Adrenal gland (tissue), 12 donors: Measurements from ENCODE around the gene EFNA2. TPM values are rescaled to one million over a fixed set of nuclear protein-coding genes. Genes with fewer than 3 reads are reported as not detected.

Experiments
- DNase-seq, 7 donors: peaks; one replicate each; pipeline ENCODE4 v3.0.0-alpha.2; 2019 to 2020
- H3K27ac ChIP-seq, 5 donors: fragments of 200-600 bp; sonication (generic) in 4 of 5; 1 replicate in 3 of 5; 2 replicates in 2 of 5; pipeline versions ENCODE4 v1.5.1 to v1.8.0; 2016 to 2020; ENCODE audit warnings: mild to moderate bottlenecking in 1 of 5
- H3K27me3 ChIP-seq: fragments of 200-600 bp; 2 replicates; pipeline ENCODE4 v1.8.0; 2021
- H3K36me3 ChIP-seq, 2 donors: fragments of 200-600 bp; replicated peaks in 1 of 2; 1 replicate in 1 of 2; 2 replicates in 1 of 2; pipeline versions ENCODE4 v1.5.1 to v1.8.0; 2018 to 2022
- H3K4me1 ChIP-seq, 2 donors: fragments of 200-600 bp; replicated peaks in 1 of 2; 1 replicate in 1 of 2; 2 replicates in 1 of 2; pipeline versions ENCODE4 v1.5.1 to v1.8.0; 2018 to 2021
- H3K4me3 ChIP-seq, 4 donors: fragments of 200-600 bp; sonication (generic) in 3 of 4; one replicate each; pipeline ENCODE4 v1.5.1; 2016 to 2018
- H3K9me3 ChIP-seq, 3 donors: fragments of 200-600 bp; sonication (generic) in 1 of 3; replicated peaks in 1 of 3; 1 replicate in 2 of 3; 2 replicates in 1 of 3; pipeline versions ENCODE4 v1.5.1 to v1.8.0; 2016 to 2021
- POLR2A ChIP-seq, 2 donors: fragments of 450-650 bp; IDR thresholded peaks; one replicate each; pipeline ENCODE4 v1.6.1; 2017; ENCODE audit warnings: antibody characterized with exemption in 2 of 2, mild to moderate bottlenecking in 2 of 2, moderate library complexity in 1 of 2
- WGBS, 4 donors: extraction: QIAGEN DNeasy Blood & Tissue Kit in 2 of 4; methylation state at CpG; one replicate each; pipeline versions ENCODE4 v1.1.5 to v1.1.7; 2013 to 2017; 5-methylcytosine and 5-hydroxymethylcytosine counted together
- intact Hi-C, 2 donors: fragments of 100-400 bp; cut with DNase I; formaldehyde crosslinking; loops; one replicate each; pipeline versions ENCODE4 v1.14.1 to v1.15.0; 2022 to 2023
- polyA plus RNA-seq, 3 donors: library from polyadenylated mRNA; stranded (reverse); fragments of 200-250 nt in 2 of 3; fragments of 350-450 nt in 1 of 3; fragmentation: Illumina TruSeq in 1 of 3; extraction: RNeasy Lipid Tissue Mini Kit (QIAGEN cat#74804) in 1 of 3; gene quantifications; one replicate each; pipeline ENCODE4 v1.2.3, GENCODE V29; 2013 to 2014
- total RNA-seq, 9 donors: library from RNA; depleted of rRNA in 4 of 9; stranded (reverse); fragments of >200 nt in 4 of 9; fragments of 120-200 nt in 1 of 9; fragmentation: NEBNext Ultra II Directional in 1 of 9; extraction: Animal tissue kit (Norgen Biotek cat#: 25700) in 1 of 9; gene quantifications; one replicate each; pipeline versions ENCODE4 v1.1.0 to v1.2.4, GENCODE V29; 2013 to 2023
- TF ChIP-seq, protein P1 (sequence below), 6 experiments: fragments of 450-650 bp in 4 of 6; fragments of 200-600 bp in 2 of 6; sonication (generic) in 1 of 6; IDR thresholded peaks; 1 replicate in 5 of 6; 2 replicates in 1 of 6; pipeline versions ENCODE4 v1.5.1 to v1.8.0; 2016 to 2021; ENCODE audit warnings: antibody characterized with exemption in 6 of 6, mild to moderate bottlenecking in 2 of 6, moderate library complexity in 1 of 6
- donor health status: healthy with polysubstance abuse.
- donor health status: Bipolar disorder and iron deficiency.
- donor health status: DM: yes; HTN: yes; CAD: no.
- donor health status: DM: no; HTN: no; CAD: no.
- donor health status: DM: no; HTN: no; CAD: no.
- donor health status: DM: yes; HTN: yes; CAD: no.

The EFNA2 gene
- total and polyA plus RNA-seq, 12 donors, result 0.11 TPM; not detected in 11

DNA sequence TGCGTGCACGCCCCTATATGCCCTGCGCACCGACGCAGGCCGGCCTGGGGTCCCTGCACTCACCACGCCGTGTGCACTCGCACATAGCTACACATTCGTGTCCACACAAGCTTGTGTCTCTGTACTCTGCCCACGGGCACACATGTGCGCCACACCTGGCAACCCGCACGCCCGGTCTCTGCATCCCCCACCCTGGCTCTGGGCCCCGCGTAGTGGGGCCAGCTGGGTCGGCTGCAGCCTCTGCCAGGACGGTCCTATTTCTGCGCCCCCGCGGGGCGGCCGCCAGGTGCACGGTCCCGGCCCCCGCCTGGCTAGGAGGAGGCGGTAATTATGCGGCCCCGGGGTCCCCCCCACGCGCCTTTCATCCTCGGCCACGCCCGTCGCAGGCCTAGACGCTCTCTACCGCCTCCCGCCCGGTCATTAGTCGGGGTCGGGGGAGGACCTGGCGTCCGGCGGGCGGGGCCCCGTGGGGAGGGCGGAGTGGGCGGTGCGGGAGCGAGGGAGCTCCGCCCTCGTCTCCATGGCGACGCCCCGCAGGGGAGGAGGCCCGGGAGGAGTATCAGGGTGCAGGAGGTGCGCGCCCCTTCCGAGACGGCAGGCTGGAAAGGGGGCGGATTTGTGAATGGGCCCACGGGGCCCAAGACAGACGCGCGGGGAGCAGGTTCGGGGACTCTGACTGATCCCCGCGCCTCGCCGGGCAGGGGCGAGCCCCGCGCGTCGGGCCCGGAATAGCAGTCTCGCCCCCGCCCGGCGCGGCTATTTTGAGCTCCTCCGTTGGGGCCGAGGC lies 19.4 kb upstream of the EFNA2 start:
- DNase-seq, result peak; percentile 85 to 91 (median 87)
- WGBS, 4 donors, result 1 to 50% (median 2%) methylated on average over 2 to 84 of the region's 84 CpGs; no CpG with 5 or more reads in 1 of the 4 donors
- H3K36me3 ChIP-seq, result peaks cover 0 to 8% of the 10 kb centered on the region in 2 donors
- H3K9me3 ChIP-seq, result no peaks in the 10 kb centered on the region
- H3K27ac ChIP-seq, result peak overlapping the region; percentile 19 to 100 (median 83)
- intact Hi-C loops, result loop anchor here in 1 of 2 donors (2.0 kb wide), 1 partner anchor 22 kb away; no protein-coding TSS in a partner anchor
- peaks cover 60 to 68% of the 10 kb centered on the region in 2 donors for H3K4me1 ChIP-seq
- H3K27me3 ChIP-seq, result no peaks in the 10 kb centered on the region
- H3K4me3 ChIP-seq, result peak overlapping the region in 2 of 4 donors; percentile 23 to 70
- TF ChIP-seq, protein P1, sequence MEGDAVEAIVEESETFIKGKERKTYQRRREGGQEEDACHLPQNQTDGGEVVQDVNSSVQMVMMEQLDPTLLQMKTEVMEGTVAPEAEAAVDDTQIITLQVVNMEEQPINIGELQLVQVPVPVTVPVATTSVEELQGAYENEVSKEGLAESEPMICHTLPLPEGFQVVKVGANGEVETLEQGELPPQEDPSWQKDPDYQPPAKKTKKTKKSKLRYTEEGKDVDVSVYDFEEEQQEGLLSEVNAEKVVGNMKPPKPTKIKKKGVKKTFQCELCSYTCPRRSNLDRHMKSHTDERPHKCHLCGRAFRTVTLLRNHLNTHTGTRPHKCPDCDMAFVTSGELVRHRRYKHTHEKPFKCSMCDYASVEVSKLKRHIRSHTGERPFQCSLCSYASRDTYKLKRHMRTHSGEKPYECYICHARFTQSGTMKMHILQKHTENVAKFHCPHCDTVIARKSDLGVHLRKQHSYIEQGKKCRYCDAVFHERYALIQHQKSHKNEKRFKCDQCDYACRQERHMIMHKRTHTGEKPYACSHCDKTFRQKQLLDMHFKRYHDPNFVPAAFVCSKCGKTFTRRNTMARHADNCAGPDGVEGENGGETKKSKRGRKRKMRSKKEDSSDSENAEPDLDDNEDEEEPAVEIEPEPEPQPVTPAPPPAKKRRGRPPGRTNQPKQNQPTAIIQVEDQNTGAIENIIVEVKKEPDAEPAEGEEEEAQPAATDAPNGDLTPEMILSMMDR (IDR thresholded peaks at IDR 0.05), result peak in 1 of 6 experiments; percentile 13
- TF ChIP-seq POLR2A (IDR thresholded peaks at IDR 0.05), result no peak

DNA sequence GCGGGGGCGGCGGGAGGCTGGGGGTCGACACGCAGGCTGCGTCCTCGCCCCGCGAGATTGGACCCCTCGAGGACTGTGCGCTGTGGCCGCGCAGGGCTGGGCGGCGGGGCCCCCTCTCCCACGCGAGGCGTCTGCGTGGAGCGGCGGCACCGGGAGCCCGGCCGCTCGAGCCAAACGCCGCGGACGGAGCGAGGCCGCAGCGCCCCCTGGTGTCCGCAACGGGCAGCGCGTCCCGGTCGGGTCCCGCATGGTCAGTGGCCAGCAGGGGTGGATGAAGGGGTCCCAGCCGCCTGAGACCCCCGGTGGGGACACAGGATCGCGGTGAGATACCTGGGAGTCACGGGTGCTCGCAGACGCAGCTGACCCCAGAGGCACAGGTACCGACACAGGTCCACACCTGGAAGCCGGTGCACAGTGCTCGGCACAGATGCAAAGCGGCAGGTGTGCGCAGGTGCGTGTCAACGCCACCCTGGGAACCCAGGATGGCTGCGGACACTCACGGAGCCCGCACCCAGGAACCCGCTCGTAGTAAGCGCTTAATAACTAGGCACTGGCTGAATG lies 18.7 kb upstream of the EFNA2 start:
- intact Hi-C loops, result loop anchor here in 1 of 2 donors (2.0 kb wide), 1 partner anchor 22 kb away; no protein-coding TSS in a partner anchor
- no peaks in the 10 kb centered on the region for H3K27me3 ChIP-seq
- H3K4me3 ChIP-seq, result peak overlapping the region in 2 of 4 donors; percentile 23 to 70
- H3K27ac ChIP-seq, result peak overlapping the region in 4 of 5 donors; percentile 71 to 100 (median 86)
- H3K36me3 ChIP-seq, result peaks cover 0 to 15% of the 10 kb centered on the region in 2 donors
- peaks cover 59 to 68% of the 10 kb centered on the region in 2 donors for H3K4me1 ChIP-seq
- DNase-seq, result peak; percentile 58 to 88 (median 77)
- TF ChIP-seq, protein P1 (IDR thresholded peaks at IDR 0.05), result peak; percentile 76 to 99 (median 94)
- TF ChIP-seq POLR2A (IDR thresholded peaks at IDR 0.05), result no peak
- WGBS, 4 donors, result 2 to 7% (median 2%) methylated on average over 10 to 59 of the region's 59 CpGs
- no peaks in the 10 kb centered on the region for H3K9me3 ChIP-seq

DNA sequence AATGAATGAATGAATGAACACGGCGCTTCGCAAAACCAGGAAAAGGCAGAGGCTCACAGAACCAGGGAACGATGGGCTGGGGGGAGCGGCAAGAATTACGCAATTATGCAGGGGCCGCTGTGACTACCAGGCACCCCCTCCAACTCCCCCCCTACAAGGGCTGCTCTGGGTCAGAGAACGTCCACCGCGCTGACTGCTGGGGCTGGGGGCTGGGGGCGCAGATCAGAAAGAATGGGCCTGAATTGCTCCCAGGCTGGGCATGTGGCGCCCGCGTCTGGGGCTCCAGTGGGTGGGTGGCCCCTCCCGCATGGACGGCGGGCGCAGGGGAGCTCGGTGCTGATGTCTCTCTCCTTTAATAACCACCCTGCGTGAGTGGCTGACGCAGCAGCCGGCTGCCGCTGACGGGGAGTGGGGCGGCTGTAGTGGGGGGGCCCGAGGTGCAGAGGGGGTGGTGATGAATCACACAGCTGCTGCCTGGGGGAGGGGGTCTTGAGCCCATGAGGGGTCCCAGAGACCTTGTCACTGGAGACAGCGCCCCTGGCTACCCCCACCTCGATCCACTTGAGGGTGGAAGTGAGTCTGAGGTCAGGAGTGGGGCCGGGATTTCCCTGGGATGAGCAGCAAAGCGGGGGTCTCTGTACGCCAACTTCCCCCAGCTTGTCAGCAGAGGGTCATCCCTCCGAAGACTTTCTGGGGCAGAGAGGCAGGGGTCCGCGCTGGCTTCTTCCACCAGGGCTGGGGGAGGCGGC lies 18.0 kb upstream of the EFNA2 start:
- Histone ChIP-seq H3K4me3 (no peak overlapping the region), H3K27ac (peak overlapping the region in 1 of 5 donors; percentile 100), H3K36me3 (peaks cover 0 to 22% of the 10 kb centered on the region in 2 donors), H3K27me3 (no peaks in the 10 kb centered on the region), H3K4me1 (peaks cover 53 to 68% of the 10 kb centered on the region in 2 donors), H3K9me3 (no peaks in the 10 kb centered on the region)
- peak in 6 of 7 donors; percentile 48 to 84 (median 62) for DNase-seq
- intact Hi-C loops, result loop anchor here (2.0 kb wide), 1 partner anchor 23 kb away; no protein-coding TSS in a partner anchor
- TF ChIP-seq, protein P1 (IDR thresholded peaks at IDR 0.05), result no peak
- no peak for TF ChIP-seq POLR2A (IDR thresholded peaks at IDR 0.05)
- 24 to 49% (median 40%) methylated on average over 16 to 35 of the region's 35 CpGs for WGBS, 4 donors
